ENCODE data around the gene ITPKC. TPM values are rescaled to one million over a fixed set of nuclear protein-coding genes. Genes with fewer than 3 reads are reported as not detected.

ITPKC gene
- total and polyA plus RNA-seq, 2 of the 13 experiments (the other 11 are each of a cell fraction or from before 2014, with no cell fraction given): 6.9 to 11.2 TPM

DNA sequence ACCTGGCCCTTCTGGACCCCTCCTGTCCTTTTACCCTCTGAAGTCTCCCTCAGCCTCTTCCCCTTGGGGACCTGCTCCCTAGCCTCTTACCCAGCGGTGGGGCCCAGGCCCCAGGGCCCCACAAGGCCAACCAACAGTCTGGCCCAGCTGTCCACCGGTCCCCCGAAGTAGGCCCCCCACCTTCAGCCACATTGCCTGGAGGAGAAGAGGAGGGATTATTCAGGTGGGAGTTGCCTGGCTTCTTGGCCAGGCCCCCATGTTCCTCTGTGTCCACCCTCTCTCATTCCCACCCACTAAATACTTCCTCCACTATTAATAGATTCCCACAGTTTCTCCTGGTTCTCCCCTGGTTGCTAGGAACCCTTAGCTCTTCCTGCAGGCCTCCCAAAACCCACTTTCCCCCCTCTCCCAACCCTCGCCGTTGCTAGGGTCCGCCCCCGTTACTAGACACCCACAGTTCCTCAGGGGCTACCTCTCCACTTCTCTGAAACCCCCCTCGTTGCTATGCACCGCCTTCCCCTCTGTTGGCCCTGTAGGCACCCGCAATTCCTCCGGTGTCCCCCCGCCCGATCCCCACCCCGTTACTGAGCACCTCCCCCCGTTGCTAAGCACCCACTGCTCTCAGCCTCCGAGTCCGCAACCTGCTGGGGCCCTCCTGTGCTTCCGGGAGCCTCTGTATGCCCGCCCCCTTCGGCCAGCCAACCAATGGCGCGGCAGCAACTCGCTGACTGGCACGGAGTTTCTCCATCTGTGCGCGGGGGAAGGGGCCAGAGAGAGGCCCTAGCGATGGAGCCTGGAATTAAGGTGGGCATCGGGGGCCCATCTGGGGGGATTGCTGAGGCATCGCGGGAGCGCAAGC lies 2.2 kb upstream of the ITPKC start (continued):
- TF ChIP-seq HNF1B (CRISPR knock-in tag; IDR thresholded peaks at IDR 0.05) (0 out of 2 replicates have a peak, but pooled peaks have one; percentile 9), SMYD3 (CRISPR knock-in tag; IDR thresholded peaks at IDR 0.05) (no peak), ZNF879 (CRISPR knock-in tag; IDR thresholded peaks at IDR 0.05) (no peak), AKNA (CRISPR knock-in tag; IDR thresholded peaks at IDR 0.05; ENCODE audit: borderline replicate concordance) (no peak), RFXANK (CRISPR knock-in tag; IDR thresholded peaks at IDR 0.05) (no peak), FLYWCH1 (CRISPR knock-in tag; IDR thresholded peaks at IDR 0.05) (no peak), ZFP41 (CRISPR knock-in tag; IDR thresholded peaks at IDR 0.05; ENCODE audit: borderline replicate concordance) (no peak), CENPBD1 (CRISPR knock-in tag; IDR thresholded peaks at IDR 0.05; ENCODE audit: borderline replicate concordance, low read depth) (no peak), ZNF333 (CRISPR knock-in tag; IDR thresholded peaks at IDR 0.05; ENCODE audit: borderline replicate concordance) (no peak), ASH2L (IDR thresholded peaks at IDR 0.05; ENCODE audit: insufficient read length, low read depth, low read length) (no peak), ZFP90 (CRISPR knock-in tag; IDR thresholded peaks at IDR 0.05; ENCODE audit: borderline replicate concordance) (peak; percentile 49; the same call in 1 of the 2 replicates), ISX (CRISPR knock-in tag; conservative IDR thresholded peaks at IDR 0.05) (no peak), AKAP8 (CRISPR knock-in tag; IDR thresholded peaks at IDR 0.05) (no peak), ZNF614 (CRISPR knock-in tag; IDR thresholded peaks at IDR 0.05; ENCODE audit: borderline replicate concordance) (no peak), MYC (CRISPR knock-in tag; IDR thresholded peaks at IDR 0.05; ENCODE audit: borderline replicate concordance) (no peak)
- TF ChIP-seq, protein P1, sequence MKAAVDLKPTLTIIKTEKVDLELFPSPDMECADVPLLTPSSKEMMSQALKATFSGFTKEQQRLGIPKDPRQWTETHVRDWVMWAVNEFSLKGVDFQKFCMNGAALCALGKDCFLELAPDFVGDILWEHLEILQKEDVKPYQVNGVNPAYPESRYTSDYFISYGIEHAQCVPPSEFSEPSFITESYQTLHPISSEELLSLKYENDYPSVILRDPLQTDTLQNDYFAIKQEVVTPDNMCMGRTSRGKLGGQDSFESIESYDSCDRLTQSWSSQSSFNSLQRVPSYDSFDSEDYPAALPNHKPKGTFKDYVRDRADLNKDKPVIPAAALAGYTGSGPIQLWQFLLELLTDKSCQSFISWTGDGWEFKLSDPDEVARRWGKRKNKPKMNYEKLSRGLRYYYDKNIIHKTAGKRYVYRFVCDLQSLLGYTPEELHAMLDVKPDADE (CRISPR knock-in tag; IDR thresholded peaks at IDR 0.05): no peak
- TF ChIP-seq, protein P2, sequence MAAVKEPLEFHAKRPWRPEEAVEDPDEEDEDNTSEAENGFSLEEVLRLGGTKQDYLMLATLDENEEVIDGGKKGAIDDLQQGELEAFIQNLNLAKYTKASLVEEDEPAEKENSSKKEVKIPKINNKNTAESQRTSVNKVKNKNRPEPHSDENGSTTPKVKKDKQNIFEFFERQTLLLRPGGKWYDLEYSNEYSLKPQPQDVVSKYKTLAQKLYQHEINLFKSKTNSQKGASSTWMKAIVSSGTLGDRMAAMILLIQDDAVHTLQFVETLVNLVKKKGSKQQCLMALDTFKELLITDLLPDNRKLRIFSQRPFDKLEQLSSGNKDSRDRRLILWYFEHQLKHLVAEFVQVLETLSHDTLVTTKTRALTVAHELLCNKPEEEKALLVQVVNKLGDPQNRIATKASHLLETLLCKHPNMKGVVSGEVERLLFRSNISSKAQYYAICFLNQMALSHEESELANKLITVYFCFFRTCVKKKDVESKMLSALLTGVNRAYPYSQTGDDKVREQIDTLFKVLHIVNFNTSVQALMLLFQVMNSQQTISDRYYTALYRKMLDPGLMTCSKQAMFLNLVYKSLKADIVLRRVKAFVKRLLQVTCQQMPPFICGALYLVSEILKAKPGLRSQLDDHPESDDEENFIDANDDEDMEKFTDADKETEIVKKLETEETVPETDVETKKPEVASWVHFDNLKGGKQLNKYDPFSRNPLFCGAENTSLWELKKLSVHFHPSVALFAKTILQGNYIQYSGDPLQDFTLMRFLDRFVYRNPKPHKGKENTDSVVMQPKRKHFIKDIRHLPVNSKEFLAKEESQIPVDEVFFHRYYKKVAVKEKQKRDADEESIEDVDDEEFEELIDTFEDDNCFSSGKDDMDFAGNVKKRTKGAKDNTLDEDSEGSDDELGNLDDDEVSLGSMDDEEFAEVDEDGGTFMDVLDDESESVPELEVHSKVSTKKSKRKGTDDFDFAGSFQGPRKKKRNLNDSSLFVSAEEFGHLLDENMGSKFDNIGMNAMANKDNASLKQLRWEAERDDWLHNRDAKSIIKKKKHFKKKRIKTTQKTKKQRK (IDR thresholded peaks at IDR 0.05; ENCODE audit: low read length): no peak

Data from HepG2 (cell line).